PC-3 (cell line): ENCODE data around the gene TSPAN9. TPM values are rescaled to one million over a fixed set of nuclear protein-coding genes. Genes with fewer than 3 reads are reported as not detected.

ENCODE experiments used
- ATAC-seq: fragments of 200-7000 bp; cut with Tn5 transposase; 2 replicates; pipeline ENCODE4 v1.9.1; 2020; ENCODE audit warnings: mild to moderate bottlenecking, moderate library complexity
- BruUV-seq: library from RNA; stranded (reverse); fragments of 400-500 nt; replicated peaks from 2 replicates; lab custom pipeline; 2021; lab: Mats Ljungman, UMichigan
- CTCF ChIA-PET: fragments of 300-600 bp; sonication (Branson Sonifier 250); formaldehyde crosslinking; loops from one replicate; lab custom pipeline; 2022; ENCODE audit warnings: antibody characterized with exemption; lab: Charles Lee
- POLR2A ChIA-PET: fragments of 300-600 bp; sonication (Branson Sonifier 250); formaldehyde crosslinking; loops from one replicate; lab custom pipeline; 2022; ENCODE audit warnings: antibody characterized with exemption; ENCODE audit not compliant: unreplicated experiment; lab: Charles Lee
- DNase-seq: peaks from one replicate; pipeline ENCODE4 v3.0.0-alpha.2; 2015
- H2AFZ ChIP-seq: fragments of 300-600 bp; sonication (generic); 2 replicates; pipeline ENCODE4 v1.6.0; 2016; ENCODE audit warnings: antibody characterized with exemption, low read length
- H3F3A ChIP-seq: fragments of 300-600 bp; sonication (generic); one replicate; pipeline ENCODE4 v1.6.0; 2017; ENCODE audit warnings: antibody characterized with exemption, low read length, control low read depth, mild to moderate bottlenecking; ENCODE audit not compliant: unreplicated experiment
- H3K27ac ChIP-seq: fragments of 300-600 bp; sonication (generic); 2 replicates; pipeline ENCODE4 v1.5.1; 2016; ENCODE audit warnings: mild to moderate bottlenecking, low read length
- H3K27me3 ChIP-seq: fragments of 300-600 bp; sonication (generic); 2 replicates; pipeline ENCODE4 v1.6.1; 2016; ENCODE audit warnings: low read length, mixed read lengths
- H3K36me3 ChIP-seq: fragments of 300-600 bp; sonication (generic); 2 replicates; pipeline ENCODE4 v1.6.1; 2016; ENCODE audit warnings: low read depth, mixed run types, low read length, mixed read lengths
- H3K4me1 ChIP-seq: fragments of 300-600 bp; sonication (generic); 2 replicates; pipeline ENCODE4 v1.5.1; 2016; ENCODE audit warnings: low read length; ENCODE audit not compliant: insufficient read depth
- H3K4me2 ChIP-seq: fragments of 300-600 bp; sonication (generic); 2 replicates; pipeline ENCODE4 v1.6.0; 2016; ENCODE audit warnings: low read length
- H3K4me3 ChIP-seq: fragments of 300-600 bp; sonication (generic); 2 replicates; pipeline ENCODE4 v1.5.1; 2016; ENCODE audit warnings: mild to moderate bottlenecking, low read length, mixed read lengths
- H3K79me2 ChIP-seq: fragments of 300-600 bp; sonication (generic); 2 replicates; pipeline ENCODE4 v1.6.1; 2017; ENCODE audit warnings: low read length, mixed read lengths
- H3K9ac ChIP-seq: fragments of 300-600 bp; sonication (generic); 2 replicates; pipeline ENCODE4 v1.6.0; 2016; ENCODE audit warnings: mild to moderate bottlenecking, low read length
- H3K9me2 ChIP-seq: fragments of 300-600 bp; sonication (generic); replicated peaks from 2 replicates; pipeline ENCODE4 v1.6.1; 2016; ENCODE audit warnings: mixed run types, low read length, mixed read lengths
- H3K9me3 ChIP-seq: fragments of 300-600 bp; sonication (generic); 2 replicates; pipeline ENCODE4 v1.6.1; 2016; ENCODE audit warnings: low read length, mixed read lengths
- H4K20me1 ChIP-seq: fragments of 300-600 bp; sonication (generic); 2 replicates; pipeline ENCODE4 v1.6.1; 2016; ENCODE audit warnings: low read length, mixed read lengths
- EZH2 ChIP-seq: fragments of 300-600 bp; sonication (generic); IDR thresholded peaks from one replicate; pipeline ENCODE4 v1.6.1; 2017; ENCODE audit warnings: antibody characterized with exemption, mild to moderate bottlenecking, low read length; ENCODE audit not compliant: unreplicated experiment
- EZH2phosphoT487 ChIP-seq: fragments of 300-600 bp; sonication (generic); IDR thresholded peaks from 2 replicates; pipeline ENCODE4 v1.6.1; 2018; ENCODE audit warnings: mild to moderate bottlenecking, antibody characterized with exemption, low read length, borderline replicate concordance
- intact Hi-C: fragments of 100-400 bp; cut with micrococcal nuclease; formaldehyde crosslinking; loops from 2 replicates; pipeline ENCODE4 v1.9.0; 2023
- total RNA-seq: library from RNA; depleted of rRNA; stranded (reverse); fragments of >200 nt; gene quantifications from 2 replicates; pipeline ENCODE4 v1.2.3, GENCODE V29; 2014
- TF ChIP-seq, protein P1 (sequence below): fragments of 300-600 bp; sonication (generic); conservative IDR thresholded peaks from 2 replicates; pipeline ENCODE4 v1.5.1; 2017; ENCODE audit warnings: antibody characterized with exemption, low read depth, mild to moderate bottlenecking, low read length

TSPAN9 gene
- total RNA-seq, 1 experiment from 2014 or later = 6.2 TPM

DNA sequence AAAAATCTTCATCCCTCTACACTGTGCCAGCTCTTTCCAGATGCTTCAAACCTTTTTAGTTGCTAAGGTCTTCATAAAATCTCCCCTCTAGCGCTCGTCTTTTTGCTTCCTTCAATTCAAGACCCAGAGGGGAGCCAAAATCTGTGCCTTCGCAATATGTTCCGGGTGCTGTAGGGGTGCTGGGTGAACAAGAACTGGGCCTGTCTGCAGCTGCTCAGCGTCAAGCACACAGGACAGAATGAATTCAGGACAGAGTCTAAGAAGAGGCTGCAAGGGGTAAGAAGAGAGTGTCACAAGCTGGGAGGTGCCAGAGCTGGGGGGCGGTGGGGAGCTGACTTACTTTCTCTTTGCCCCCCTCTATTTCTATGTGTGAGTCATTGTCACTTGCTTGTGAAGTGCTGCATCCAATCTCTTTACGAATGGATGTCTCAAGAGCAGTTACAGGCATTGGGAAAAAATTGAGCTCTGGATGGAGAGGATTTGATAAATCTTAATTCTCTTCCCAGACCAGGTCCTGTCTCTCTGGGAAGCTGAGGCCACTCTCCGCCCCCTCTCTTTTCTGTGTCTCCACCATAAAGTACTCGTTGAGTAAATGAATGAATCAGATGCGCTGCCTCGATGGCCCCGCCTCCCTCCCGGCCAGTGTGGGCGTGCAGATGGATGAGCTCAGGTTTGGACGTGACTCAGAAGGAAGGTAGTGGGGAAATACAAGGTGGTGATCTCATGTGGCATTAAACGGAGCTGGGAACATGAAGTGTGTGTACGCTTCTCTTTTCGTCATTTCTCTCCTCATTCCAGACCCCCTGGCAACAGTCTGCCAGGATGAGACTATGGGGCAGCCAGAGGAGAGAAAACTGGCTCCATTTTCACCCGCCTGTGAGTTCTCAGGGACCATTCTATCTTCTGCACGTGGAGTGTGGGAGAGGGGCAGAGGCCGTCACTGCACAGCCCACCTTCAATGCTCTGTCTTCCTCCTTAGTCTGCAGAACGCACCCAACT lies 91.3 kb downstream of the TSPAN9 start:
- CTCF ChIA-PET = interaction anchor here (0.7 to 1.0 kb wide), 2 partner anchors 22 to 107 kb away, joined by 3 to 4 read pairs; no protein-coding TSS in a partner anchor
- H3K9ac ChIP-seq = peak overlapping the region; percentile 69

DNA sequence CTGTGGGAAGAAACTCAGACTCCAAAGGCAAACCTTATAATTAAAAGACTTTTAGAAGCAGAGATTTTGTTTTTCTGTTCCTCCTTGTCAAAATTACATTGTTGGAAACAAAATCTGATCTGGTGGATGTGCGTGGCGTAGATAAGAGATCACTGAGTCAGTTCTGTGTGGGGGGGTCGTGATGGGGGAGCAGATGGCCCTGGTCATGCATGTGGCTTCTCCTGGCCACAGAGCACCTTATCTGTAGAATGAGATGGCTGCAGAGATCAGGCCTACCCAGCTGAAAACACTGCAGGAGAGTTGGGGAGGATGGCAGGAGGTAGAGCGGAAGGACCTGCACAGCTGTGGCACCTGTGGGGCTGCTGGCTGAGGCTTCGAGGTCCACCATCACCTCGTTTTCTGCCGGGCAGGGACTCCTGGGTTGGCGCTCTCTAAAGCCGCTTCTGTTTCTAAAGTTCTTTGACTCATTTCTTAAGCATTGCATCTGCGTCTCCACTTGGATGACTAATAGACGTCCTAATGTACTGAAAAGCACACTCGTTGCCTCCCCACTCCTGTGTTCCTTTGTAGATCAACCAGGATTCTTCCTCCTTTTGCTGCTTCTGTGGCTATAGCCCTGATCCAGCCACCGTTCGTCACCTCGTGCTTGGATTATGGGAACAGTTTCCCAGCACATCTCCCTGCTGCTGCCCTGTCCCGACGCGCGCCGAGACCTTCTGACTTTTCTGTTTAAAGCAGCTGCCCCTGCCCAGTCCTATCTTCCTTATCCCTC lies 93.4 kb downstream of the TSPAN9 start:
- no TSS peak for BruUV-seq
- H2AFZ ChIP-seq = peak overlapping the region; percentile 48; the same call in 1 of the 2 replicates
- H3K4me2 ChIP-seq = peak overlapping the region; percentile 57
- H3K36me3 ChIP-seq = no peaks in the 10 kb centered on the region
- H3K9ac ChIP-seq = peak overlapping the region; percentile 33
- H3K9me3 ChIP-seq = no peaks in the 10 kb centered on the region
- H3K4me1 ChIP-seq = peaks cover 40% of the 10 kb centered on the region
- ChIA-PET POLR2A (interaction anchor here (0.7 kb wide), 1 partner anchor 25 kb away, joined by 4 read pairs; no protein-coding TSS in a partner anchor), CTCF (no interaction called here)
- intact Hi-C loops = no loop called here
- peak overlapping the region; percentile 77 for H3K27ac ChIP-seq
- no peaks in the 10 kb centered on the region for H3K79me2 ChIP-seq
- no peaks in the 10 kb centered on the region for H3K27me3 ChIP-seq
- no peaks in the 10 kb centered on the region for H3F3A ChIP-seq
- TF ChIP-seq EZH2 (no peak), EZH2phosphoT487 (no peak)
- TF ChIP-seq, protein P1, sequence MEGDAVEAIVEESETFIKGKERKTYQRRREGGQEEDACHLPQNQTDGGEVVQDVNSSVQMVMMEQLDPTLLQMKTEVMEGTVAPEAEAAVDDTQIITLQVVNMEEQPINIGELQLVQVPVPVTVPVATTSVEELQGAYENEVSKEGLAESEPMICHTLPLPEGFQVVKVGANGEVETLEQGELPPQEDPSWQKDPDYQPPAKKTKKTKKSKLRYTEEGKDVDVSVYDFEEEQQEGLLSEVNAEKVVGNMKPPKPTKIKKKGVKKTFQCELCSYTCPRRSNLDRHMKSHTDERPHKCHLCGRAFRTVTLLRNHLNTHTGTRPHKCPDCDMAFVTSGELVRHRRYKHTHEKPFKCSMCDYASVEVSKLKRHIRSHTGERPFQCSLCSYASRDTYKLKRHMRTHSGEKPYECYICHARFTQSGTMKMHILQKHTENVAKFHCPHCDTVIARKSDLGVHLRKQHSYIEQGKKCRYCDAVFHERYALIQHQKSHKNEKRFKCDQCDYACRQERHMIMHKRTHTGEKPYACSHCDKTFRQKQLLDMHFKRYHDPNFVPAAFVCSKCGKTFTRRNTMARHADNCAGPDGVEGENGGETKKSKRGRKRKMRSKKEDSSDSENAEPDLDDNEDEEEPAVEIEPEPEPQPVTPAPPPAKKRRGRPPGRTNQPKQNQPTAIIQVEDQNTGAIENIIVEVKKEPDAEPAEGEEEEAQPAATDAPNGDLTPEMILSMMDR = no peak
- no peaks in the 10 kb centered on the region for H3K9me2 ChIP-seq
- ATAC-seq (peak; percentile 73), DNase-seq (peak; percentile 81)
- H3K4me3 ChIP-seq = no peak overlapping the region
- no peaks in the 10 kb centered on the region for H4K20me1 ChIP-seq

More for the DNA sequence above, 91.3 kb downstream of the TSPAN9 start:
- Histone ChIP-seq H3F3A (no peaks in the 10 kb centered on the region), H3K9me2 (no peaks in the 10 kb centered on the region), H3K4me3 (peak overlapping the region; percentile 53), H3K79me2 (no peaks in the 10 kb centered on the region), H3K4me2 (peak overlapping the region; percentile 85), H2AFZ (peak overlapping the region; percentile 72), H3K4me1 (peaks cover 40% of the 10 kb centered on the region), H4K20me1 (no peaks in the 10 kb centered on the region), H3K27me3 (no peaks in the 10 kb centered on the region), H3K27ac (peak overlapping the region; percentile 91), H3K9me3 (no peaks in the 10 kb centered on the region), H3K36me3 (no peaks in the 10 kb centered on the region)
- TF ChIP-seq EZH2 = no peak
- TF ChIP-seq, protein P1 = no peak
- no peak for TF ChIP-seq EZH2phosphoT487
- intact Hi-C loops = loop anchor here (2.0 kb wide), 1 partner anchor 32 kb away; no protein-coding TSS in a partner anchor
- POLR2A ChIA-PET = interaction anchor here (0.6 kb wide), 1 partner anchor 13 kb away, joined by 3 read pairs; no protein-coding TSS in a partner anchor
- DNase-seq (peak; percentile 91), ATAC-seq (peak; percentile 87)
- no TSS peak for BruUV-seq
